HG03521 (cell line): ENCODE measurements around the gene CRYBA2.

Experiments used
- ATAC-seq: cut with Tn5 transposase; IDR thresholded peaks from one replicate; pipeline ENCODE4 v1.9.1; 2021; ENCODE audit warnings: mild to moderate bottlenecking, moderate library complexity; ENCODE audit not compliant: unreplicated experiment

The CRYBA2 gene

GRCh38 chr2:218993345-218994315 lies at the start of gene CRYBA2:
Gene CRYBA2, minus strand, starts transcription at chr2:218993422. Its CDS starts 246 bp downstream, at chr2:218993176.
- ATAC-seq = no peak

GRCh38 chr2:219042750-219043149 lies 49.5 kb upstream of the CRYBA2 start:
- no peak for ATAC-seq

- no peak for ATAC-seq
Measured at GRCh38 chr2:219042157-219042556, 48.9 kb upstream of the CRYBA2 start.

GRCh38 chr2:219041252-219041651 lies 48.0 kb upstream of the CRYBA2 start, which contains the start of gene CFAP65:
Gene CFAP65, minus strand, starts transcription at chr2:219041516. Its CDS starts 2,468 bp downstream, at chr2:219039048.
- ATAC-seq = no peak

GRCh38 chr2:219038600-219038999 lies 45.4 kb upstream of the CRYBA2 start:
- ATAC-seq = no peak

GRCh38 chr2:219037783-219038499 lies 44.7 kb upstream of the CRYBA2 start:
- ATAC-seq = no peak

GRCh38 chr2:219035942-219036341 lies 42.7 kb upstream of the CRYBA2 start:
- no peak for ATAC-seq

GRCh38 chr2:219034823-219035222 lies 41.6 kb upstream of the CRYBA2 start:
- no peak for ATAC-seq

GRCh38 chr2:219032051-219032745 lies 39.0 kb upstream of the CRYBA2 start:
- no peak for ATAC-seq

- no peak for ATAC-seq
Measured at GRCh38 chr2:219031005-219031738, 38.0 kb upstream of the CRYBA2 start.

- no peak for ATAC-seq
Measured at GRCh38 chr2:219030177-219030940, 37.1 kb upstream of the CRYBA2 start.

GRCh38 chr2:219029829-219030165 lies 36.6 kb upstream of the CRYBA2 start:
- no peak for ATAC-seq

GRCh38 chr2:219028996-219029828 lies 36.0 kb upstream of the CRYBA2 start:
- ATAC-seq = no peak

- no peak for ATAC-seq
Measured at GRCh38 chr2:219028141-219028540, 34.9 kb upstream of the CRYBA2 start.

- no peak for ATAC-seq
Measured at GRCh38 chr2:219027511-219028055, 34.4 kb upstream of the CRYBA2 start.

GRCh38 chr2:219026946-219027345 lies 33.7 kb upstream of the CRYBA2 start:
- ATAC-seq = no peak

- ATAC-seq = no peak
Measured at GRCh38 chr2:219025637-219026585, 32.7 kb upstream of the CRYBA2 start.

- no peak for ATAC-seq
Measured at GRCh38 chr2:219024059-219024458, 30.8 kb upstream of the CRYBA2 start.
